Keratinocyte (primary cell): ENCODE measurements around the gene SYT1.

Experiments
- EZH2 ChIP-seq: IDR thresholded peaks from one replicate; pipeline ENCODE4 v1.6.1; 2012; ENCODE audit warnings: inconsistent platforms, mild to moderate bottlenecking, low read length, moderate library complexity
- TF ChIP-seq, protein P1 (sequence below), 3 experiments: IDR thresholded peaks in 1 of 3; conservative IDR thresholded peaks in 1 of 3; optimal IDR thresholded peaks in 1 of 3; 2 replicates in 2 of 3; 3 replicates in 1 of 3; pipeline versions ENCODE3 to v1.5.1; 2011; ENCODE audit warnings: low read length in 3 of 3, mild to moderate bottlenecking in 3 of 3, moderate library complexity in 2 of 3, control low read depth in 1 of 3, inconsistent platforms in 1 of 3; ENCODE audit not compliant: insufficient read depth in 2 of 3; ENCODE audit errors: extremely low read depth in 1 of 3

- TF ChIP-seq, protein P1, sequence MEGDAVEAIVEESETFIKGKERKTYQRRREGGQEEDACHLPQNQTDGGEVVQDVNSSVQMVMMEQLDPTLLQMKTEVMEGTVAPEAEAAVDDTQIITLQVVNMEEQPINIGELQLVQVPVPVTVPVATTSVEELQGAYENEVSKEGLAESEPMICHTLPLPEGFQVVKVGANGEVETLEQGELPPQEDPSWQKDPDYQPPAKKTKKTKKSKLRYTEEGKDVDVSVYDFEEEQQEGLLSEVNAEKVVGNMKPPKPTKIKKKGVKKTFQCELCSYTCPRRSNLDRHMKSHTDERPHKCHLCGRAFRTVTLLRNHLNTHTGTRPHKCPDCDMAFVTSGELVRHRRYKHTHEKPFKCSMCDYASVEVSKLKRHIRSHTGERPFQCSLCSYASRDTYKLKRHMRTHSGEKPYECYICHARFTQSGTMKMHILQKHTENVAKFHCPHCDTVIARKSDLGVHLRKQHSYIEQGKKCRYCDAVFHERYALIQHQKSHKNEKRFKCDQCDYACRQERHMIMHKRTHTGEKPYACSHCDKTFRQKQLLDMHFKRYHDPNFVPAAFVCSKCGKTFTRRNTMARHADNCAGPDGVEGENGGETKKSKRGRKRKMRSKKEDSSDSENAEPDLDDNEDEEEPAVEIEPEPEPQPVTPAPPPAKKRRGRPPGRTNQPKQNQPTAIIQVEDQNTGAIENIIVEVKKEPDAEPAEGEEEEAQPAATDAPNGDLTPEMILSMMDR (optimal IDR thresholded peaks at IDR 0.05 in 1 of 3, IDR thresholded peaks at IDR 0.05 in 1 of 3, conservative IDR thresholded peaks at IDR 0.05 in 1 of 3; ENCODE audit: extremely low read depth in 1 of 3, insufficient read depth in 2 of 3, low read length in 3 of 3), result no peak
- TF ChIP-seq EZH2, result no peak
These were observed 465.4 kb downstream of the SYT1 start for GRCh38 chr12:79329933-79330332.
